ENCODE measurements around the gene DENND6B. TPM values are rescaled to one million over a fixed set of nuclear protein-coding genes. Genes with fewer than 3 reads are reported as not detected.

DENND6B gene
- total RNA-seq, 1 donor from 2014 or later, result 2.7 TPM

DNA sequence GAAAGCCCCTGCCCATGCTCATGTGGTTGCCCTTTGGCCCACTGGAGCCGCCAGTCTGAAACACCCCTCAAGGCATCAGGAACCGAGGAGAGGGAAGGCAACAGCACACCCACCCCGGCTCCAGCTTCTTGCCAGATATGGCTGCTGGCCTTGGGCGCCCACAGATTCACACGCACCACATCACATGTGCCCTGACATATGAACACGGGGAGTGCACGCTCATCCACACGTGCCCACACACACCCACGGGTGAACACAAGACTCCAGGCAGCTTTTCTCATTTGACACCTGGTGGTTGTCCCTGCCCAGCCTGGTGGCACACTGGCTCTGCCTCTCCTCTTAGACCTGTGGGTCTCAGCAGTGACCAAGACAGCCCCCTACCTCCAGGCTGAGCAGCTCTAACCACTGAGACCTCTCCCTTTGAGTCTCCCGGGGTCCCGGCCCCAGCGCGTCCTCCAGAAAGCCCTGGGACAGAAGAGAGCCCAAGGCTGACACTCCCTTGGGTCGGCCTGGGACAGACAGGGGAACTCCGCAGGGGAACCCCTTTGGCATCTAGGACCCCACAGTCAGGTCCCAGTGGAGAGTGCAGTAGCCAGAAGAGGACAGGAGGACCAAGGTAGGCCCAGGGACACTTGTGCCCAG is 62.6 kb downstream of the DENND6B start:
- Histone ChIP-seq H3K4me3 (no peak overlapping the region), H3K27me3 (no peaks in the 10 kb centered on the region), H3K27ac (no peak overlapping the region), H3K36me3 (no peaks in the 10 kb centered on the region), H3K9me3 (no peaks in the 10 kb centered on the region), H3K4me1 (peaks cover 50% of the 10 kb centered on the region)
- intact Hi-C loops (cut with DNase I), result loop anchor here (10.0 kb wide), 1 partner anchor 261 kb away; the partner anchor contains the start of gene SCO2
- DNase-seq (ENCODE audit: extremely low spot score in 2 of 2), result no peak
- TF ChIP-seq, protein P1, sequence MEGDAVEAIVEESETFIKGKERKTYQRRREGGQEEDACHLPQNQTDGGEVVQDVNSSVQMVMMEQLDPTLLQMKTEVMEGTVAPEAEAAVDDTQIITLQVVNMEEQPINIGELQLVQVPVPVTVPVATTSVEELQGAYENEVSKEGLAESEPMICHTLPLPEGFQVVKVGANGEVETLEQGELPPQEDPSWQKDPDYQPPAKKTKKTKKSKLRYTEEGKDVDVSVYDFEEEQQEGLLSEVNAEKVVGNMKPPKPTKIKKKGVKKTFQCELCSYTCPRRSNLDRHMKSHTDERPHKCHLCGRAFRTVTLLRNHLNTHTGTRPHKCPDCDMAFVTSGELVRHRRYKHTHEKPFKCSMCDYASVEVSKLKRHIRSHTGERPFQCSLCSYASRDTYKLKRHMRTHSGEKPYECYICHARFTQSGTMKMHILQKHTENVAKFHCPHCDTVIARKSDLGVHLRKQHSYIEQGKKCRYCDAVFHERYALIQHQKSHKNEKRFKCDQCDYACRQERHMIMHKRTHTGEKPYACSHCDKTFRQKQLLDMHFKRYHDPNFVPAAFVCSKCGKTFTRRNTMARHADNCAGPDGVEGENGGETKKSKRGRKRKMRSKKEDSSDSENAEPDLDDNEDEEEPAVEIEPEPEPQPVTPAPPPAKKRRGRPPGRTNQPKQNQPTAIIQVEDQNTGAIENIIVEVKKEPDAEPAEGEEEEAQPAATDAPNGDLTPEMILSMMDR (IDR thresholded peaks at IDR 0.05), result no peak
- TF ChIP-seq POLR2AphosphoS5 (IDR thresholded peaks at IDR 0.05; ENCODE audit: insufficient read depth in 1 of 2, low read depth in 1 of 2), result no peak
- TF ChIP-seq POLR2A (IDR thresholded peaks at IDR 0.05), result no peak

DNA sequence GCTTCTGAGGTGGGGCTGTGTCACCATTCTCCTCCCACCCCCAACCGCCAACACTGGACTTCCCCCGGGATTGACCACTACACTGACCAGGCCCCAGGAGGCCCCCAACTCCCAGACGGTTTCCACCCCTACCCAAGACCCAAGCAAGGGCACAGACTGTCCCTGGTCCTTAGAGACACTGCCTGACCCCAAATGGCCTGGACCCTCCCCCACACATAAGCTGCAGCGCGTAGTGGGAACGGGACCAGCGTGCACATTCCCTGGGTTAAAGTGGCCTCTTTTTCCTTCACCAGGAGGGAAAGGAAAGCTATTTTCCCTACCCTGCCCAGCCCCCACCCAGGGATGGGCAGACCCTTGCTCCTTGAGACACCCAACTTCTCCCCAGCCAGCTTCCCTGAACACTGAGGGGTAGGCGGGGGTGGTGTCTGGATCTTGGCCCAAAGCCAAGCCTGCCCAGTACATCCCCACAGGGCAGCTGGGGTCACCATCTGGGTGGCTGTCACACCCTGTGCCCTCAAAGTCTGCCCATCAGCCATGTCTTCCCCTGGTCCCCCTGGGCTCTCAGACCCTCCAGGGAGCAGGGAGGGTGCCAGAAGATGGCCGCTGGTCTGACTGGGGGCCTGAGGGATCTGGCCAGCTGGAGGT is 63.7 kb downstream of the DENND6B start:
- Histone ChIP-seq H3K36me3 (no peaks in the 10 kb centered on the region), H3K4me1 (peaks cover 39% of the 10 kb centered on the region), H3K4me3 (no peak overlapping the region), H3K9me3 (no peaks in the 10 kb centered on the region), H3K27me3 (no peaks in the 10 kb centered on the region), H3K27ac (no peak overlapping the region)
- intact Hi-C loops (cut with DNase I), result loop anchor here (10.0 kb wide), 1 partner anchor 262 kb away; the partner anchor contains the start of gene SCO2
- DNase-seq (ENCODE audit: extremely low spot score in 2 of 2), result no peak
- TF ChIP-seq POLR2AphosphoS5 (IDR thresholded peaks at IDR 0.05; ENCODE audit: insufficient read depth in 1 of 2, low read depth in 1 of 2) (no peak), POLR2A (IDR thresholded peaks at IDR 0.05) (no peak)
- TF ChIP-seq, protein P1 (IDR thresholded peaks at IDR 0.05), result no peak

DNA sequence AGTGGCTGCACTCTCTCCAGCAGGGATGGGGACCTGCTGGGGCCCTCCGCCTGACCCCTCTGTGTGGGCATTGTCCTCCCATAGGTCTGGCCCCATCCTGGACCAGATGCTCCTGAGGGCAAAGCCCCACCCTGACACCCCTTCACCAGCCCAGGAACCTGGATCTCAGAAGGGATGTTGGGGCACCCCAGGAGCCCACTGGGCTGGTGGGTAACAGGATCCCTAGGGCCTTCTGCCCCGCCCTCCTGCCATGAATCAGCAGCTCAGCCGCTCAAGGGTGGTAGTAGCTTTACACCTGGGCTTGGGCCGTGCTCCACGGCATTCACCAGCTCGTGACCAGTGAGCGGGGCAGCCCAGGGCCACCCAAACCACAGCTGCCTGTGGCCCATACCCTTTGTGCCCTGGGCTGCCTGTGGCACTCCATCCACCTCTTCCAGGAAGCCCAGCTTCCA is 64.3 kb downstream of the DENND6B start:
- DNase-seq (ENCODE audit: extremely low spot score in 2 of 2), result no peak
- Histone ChIP-seq H3K27ac (no peak overlapping the region), H3K27me3 (no peaks in the 10 kb centered on the region), H3K36me3 (no peaks in the 10 kb centered on the region), H3K4me1 (peaks cover 33% of the 10 kb centered on the region), H3K4me3 (no peak overlapping the region), H3K9me3 (no peaks in the 10 kb centered on the region)
- TF ChIP-seq POLR2A (IDR thresholded peaks at IDR 0.05) (no peak), POLR2AphosphoS5 (IDR thresholded peaks at IDR 0.05; ENCODE audit: insufficient read depth in 1 of 2, low read depth in 1 of 2) (no peak)
- TF ChIP-seq, protein P1 (IDR thresholded peaks at IDR 0.05), result no peak
- intact Hi-C loops (cut with DNase I), result loop anchor here (10.0 kb wide), 1 partner anchor 262 kb away; the partner anchor contains the start of gene SCO2

DNA sequence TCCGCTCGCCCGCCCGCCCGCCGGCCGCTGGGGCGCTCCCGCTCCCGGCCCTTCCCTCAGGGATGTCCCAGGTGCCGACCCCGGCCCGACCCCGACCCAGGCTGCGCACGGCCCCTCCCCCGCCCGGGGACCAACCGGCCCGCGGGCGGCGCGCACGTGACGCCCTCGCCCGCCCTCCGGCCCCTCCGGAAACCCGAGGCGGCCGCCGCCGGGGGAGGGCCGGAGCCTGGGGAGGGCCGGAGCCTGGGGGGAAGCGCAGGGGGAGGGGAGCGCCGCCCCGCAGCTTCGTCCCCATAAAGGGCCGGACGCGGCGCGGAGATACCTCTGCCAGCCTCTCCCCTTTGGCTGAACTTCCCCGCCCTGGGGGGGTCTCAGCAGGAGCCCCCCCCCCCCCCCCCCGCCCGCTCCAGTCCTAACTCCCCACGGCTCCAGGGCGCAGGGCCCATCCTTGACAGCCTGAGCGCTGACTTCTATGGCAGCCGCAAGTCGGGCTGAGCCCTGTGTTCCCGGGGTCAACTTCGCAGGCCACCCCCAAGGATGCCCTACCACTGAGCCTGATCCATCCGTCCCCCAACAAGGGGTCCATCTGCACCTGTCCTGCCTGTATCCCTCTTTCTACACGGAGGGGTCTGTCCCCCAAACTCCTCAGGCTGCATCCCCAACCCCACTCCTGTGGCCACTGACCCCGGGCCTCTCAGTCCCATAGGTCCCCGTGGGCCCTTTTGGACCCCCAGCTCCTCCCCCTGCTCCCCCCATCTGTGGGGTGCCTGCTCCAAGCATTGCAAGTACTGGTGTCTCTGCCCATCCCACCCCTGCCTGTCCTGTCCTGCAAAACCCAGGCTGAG is 65.0 kb downstream of the DENND6B start, which contains the start of gene MAPK12:
Gene MAPK12 (minus strand): TSS at position 69 of the 845 bp plus-strand sequence. CDS start 174 bp downstream, outside the sequence.
- peak within 1 kb of the TSS; percentile 44 for H3K27ac ChIP-seq
- TF ChIP-seq POLR2A (IDR thresholded peaks at IDR 0.05) (no peak), POLR2AphosphoS5 (IDR thresholded peaks at IDR 0.05; ENCODE audit: insufficient read depth in 1 of 2, low read depth in 1 of 2) (no peak)
- TF ChIP-seq, protein P1 (IDR thresholded peaks at IDR 0.05), result no peak
- H3K27me3 ChIP-seq, result no peaks in the 10 kb centered on the region

More for the DNA sequence above, 65.0 kb downstream of the DENND6B start, which contains the start of gene MAPK12:
- Histone ChIP-seq H3K36me3 (no peaks in the 10 kb centered on the region), H3K4me1 (peaks cover 26% of the 10 kb centered on the region), H3K4me3 (peak within 1 kb of the TSS; percentile 49 to 70), H3K9me3 (no peaks in the 10 kb centered on the region)
- intact Hi-C loops (cut with DNase I), result loop anchor here (10.0 kb wide), 1 partner anchor 263 kb away; the partner anchor contains the start of gene SCO2
- no peak for DNase-seq (ENCODE audit: extremely low spot score in 2 of 2)

Measured in vagina (tissue), 2 donors.